ENCODE results near the gene DNAJC16.

- TF ChIP-seq, protein P1, sequence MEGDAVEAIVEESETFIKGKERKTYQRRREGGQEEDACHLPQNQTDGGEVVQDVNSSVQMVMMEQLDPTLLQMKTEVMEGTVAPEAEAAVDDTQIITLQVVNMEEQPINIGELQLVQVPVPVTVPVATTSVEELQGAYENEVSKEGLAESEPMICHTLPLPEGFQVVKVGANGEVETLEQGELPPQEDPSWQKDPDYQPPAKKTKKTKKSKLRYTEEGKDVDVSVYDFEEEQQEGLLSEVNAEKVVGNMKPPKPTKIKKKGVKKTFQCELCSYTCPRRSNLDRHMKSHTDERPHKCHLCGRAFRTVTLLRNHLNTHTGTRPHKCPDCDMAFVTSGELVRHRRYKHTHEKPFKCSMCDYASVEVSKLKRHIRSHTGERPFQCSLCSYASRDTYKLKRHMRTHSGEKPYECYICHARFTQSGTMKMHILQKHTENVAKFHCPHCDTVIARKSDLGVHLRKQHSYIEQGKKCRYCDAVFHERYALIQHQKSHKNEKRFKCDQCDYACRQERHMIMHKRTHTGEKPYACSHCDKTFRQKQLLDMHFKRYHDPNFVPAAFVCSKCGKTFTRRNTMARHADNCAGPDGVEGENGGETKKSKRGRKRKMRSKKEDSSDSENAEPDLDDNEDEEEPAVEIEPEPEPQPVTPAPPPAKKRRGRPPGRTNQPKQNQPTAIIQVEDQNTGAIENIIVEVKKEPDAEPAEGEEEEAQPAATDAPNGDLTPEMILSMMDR (IDR thresholded peaks at IDR 0.05) = no peak
- no peak for TF ChIP-seq POLR2A (IDR thresholded peaks at IDR 0.05)
Observed at GRCh38 chr1:15542388-15543250, 16.0 kb downstream of the DNAJC16 start.

All from esophagus squamous epithelium (tissue), 4 donors.